ENCODE data around the gene RPS10.

GRCh38 chr6:34441526-34441925, 15.7 kb upstream of the RPS10 start:
- TF ChIP-seq CTCF (IDR thresholded peaks at IDR 0.05) (no peak), POLR2A (IDR thresholded peaks at IDR 0.05) (no peak), POLR2AphosphoS5 (IDR thresholded peaks at IDR 0.05) (no peak)

Data from stomach (tissue), 4 donors.